CD14-positive monocyte (primary cell): ENCODE measurements around the gene SGCG. TPM values are rescaled to one million over a fixed set of nuclear protein-coding genes. Genes with fewer than 3 reads are reported as not detected.

Experiments
- DNase-seq, 3 donors: peaks; one replicate each; pipeline ENCODE4 v3.0.0-alpha.2; 2011 to 2022
- H2AFZ ChIP-seq: 2 replicates; pipeline ENCODE4 v1.6.0; 2012; ENCODE audit warnings: mild to moderate bottlenecking, low read depth, low read length, inconsistent platforms; ENCODE audit not compliant: insufficient read depth, poor library complexity, severe bottlenecking
- H3K27ac ChIP-seq, 2 donors: 1 replicate in 1 of 2; 2 replicates in 1 of 2; pipeline ENCODE4 v1.5.1; 2012 to 2013; ENCODE audit warnings: low read length in 2 of 2, control low read depth in 1 of 2, inconsistent platforms in 1 of 2, low read depth in 1 of 2, mild to moderate bottlenecking in 1 of 2
- H3K27me3 ChIP-seq, 2 donors: one replicate each; pipeline versions ENCODE4 v1.6.0 to v1.6.1; 2011 to 2013; ENCODE audit warnings: low read length in 2 of 2; ENCODE audit not compliant: control insufficient read depth in 2 of 2, insufficient read depth in 2 of 2
- H3K36me3 ChIP-seq, 2 donors: replicated peaks in 1 of 2; 1 replicate in 1 of 2; 2 replicates in 1 of 2; pipeline versions ENCODE4 v1.5.1 to v1.6.1; 2012 to 2013; ENCODE audit warnings: low read length in 2 of 2, control low read depth in 1 of 2, inconsistent platforms in 1 of 2, mild to moderate bottlenecking in 1 of 2; ENCODE audit not compliant: insufficient read depth in 2 of 2, control insufficient read depth in 1 of 2
- H3K4me1 ChIP-seq, 2 donors: 1 replicate in 1 of 2; 2 replicates in 1 of 2; pipeline versions ENCODE4 v1.5.1 to v1.6.1; 2012 to 2013; ENCODE audit warnings: low read length in 2 of 2, control low read depth in 1 of 2, inconsistent platforms in 1 of 2, mild to moderate bottlenecking in 1 of 2, moderate library complexity in 1 of 2; ENCODE audit not compliant: insufficient read depth in 2 of 2, control insufficient read depth in 1 of 2
- H3K4me2 ChIP-seq: replicated peaks from 2 replicates; pipeline ENCODE3; 2012; ENCODE audit warnings: low read length, moderate library complexity, mild to moderate bottlenecking; ENCODE audit not compliant: poor library complexity, severe bottlenecking; ENCODE audit errors: extremely low read depth
- H3K4me3 ChIP-seq, 3 experiments: fragments of 200-600 bp in 1 of 3; sonication (generic) in 1 of 3; replicated peaks in 1 of 3; 1 replicate in 2 of 3; 2 replicates in 1 of 3; pipeline ENCODE4 v1.5.1; 2011 to 2013; ENCODE audit warnings: low read length in 3 of 3, mild to moderate bottlenecking in 3 of 3, control low read depth in 2 of 3, low read depth in 2 of 3, inconsistent platforms in 1 of 3, moderate library complexity in 1 of 3
- H3K79me2 ChIP-seq: 2 replicates; pipeline ENCODE4 v1.6.0; 2012; ENCODE audit warnings: mild to moderate bottlenecking, control low read depth, inconsistent platforms, low read length, moderate library complexity; ENCODE audit not compliant: insufficient read depth
- H3K9ac ChIP-seq: 2 replicates; pipeline ENCODE4 v1.6.0; 2017; ENCODE audit warnings: low read length, mild to moderate bottlenecking; ENCODE audit not compliant: insufficient read depth, poor library complexity, severe bottlenecking
- H3K9me3 ChIP-seq, 2 donors: replicated peaks in 1 of 2; 1 replicate in 1 of 2; 2 replicates in 1 of 2; pipeline versions ENCODE4 v1.5.1 to v1.6.1; 2012 to 2013; ENCODE audit warnings: low read length in 2 of 2, control low read depth in 1 of 2; ENCODE audit not compliant: control insufficient read depth in 1 of 2, insufficient read depth in 1 of 2
- H4K20me1 ChIP-seq: 2 replicates; pipeline ENCODE4 v1.6.0; 2012; ENCODE audit warnings: mild to moderate bottlenecking, low read length, control low read depth, moderate library complexity; ENCODE audit not compliant: insufficient read depth
- H3K27ac Mint-ChIP-seq, 7 donors: one replicate each; pipeline ENCODE4 v1.8.0; 2020; ENCODE audit warnings: mild to moderate bottlenecking in 7 of 7, mixed read lengths in 7 of 7, moderate library complexity in 6 of 7, inconsistent platforms in 2 of 7
- H3K27me3 Mint-ChIP-seq, 3 donors: one replicate each; pipeline ENCODE4 v1.8.0; 2021 to 2022; ENCODE audit warnings: low read depth in 3 of 3, mild to moderate bottlenecking in 3 of 3, mixed read lengths in 3 of 3, moderate library complexity in 3 of 3, inconsistent platforms in 1 of 3
- H3K36me3 Mint-ChIP-seq, 2 donors: one replicate each; pipeline ENCODE4 v1.8.0; 2020; ENCODE audit warnings: mixed read lengths in 2 of 2, inconsistent platforms in 1 of 2, mild to moderate bottlenecking in 1 of 2
- H3K4me1 Mint-ChIP-seq: one replicate; pipeline ENCODE4 v1.8.0; 2020; ENCODE audit warnings: mild to moderate bottlenecking, mixed read lengths
- H3K4me3 Mint-ChIP-seq, 2 donors: one replicate each; pipeline ENCODE4 v1.8.0; 2020; ENCODE audit warnings: mild to moderate bottlenecking in 2 of 2, mixed read lengths in 2 of 2, moderate library complexity in 1 of 2
- H3K9me3 Mint-ChIP-seq, 7 donors: one replicate each; pipeline ENCODE4 v1.8.0; 2020 to 2022; ENCODE audit warnings: mixed read lengths in 7 of 7, mild to moderate bottlenecking in 6 of 7, moderate library complexity in 6 of 7, inconsistent platforms in 2 of 7
- CTCF ChIP-seq: fragments of 200-600 bp; IDR thresholded peaks from one replicate; pipeline ENCODE4 v1.8.0; 2022; ENCODE audit warnings: antibody characterized with exemption, mild to moderate bottlenecking
- WGBS: methylation state at CpG from one replicate; pipeline ENCODE4 v1.1.5; 2013; ENCODE audit warnings: missing lambda C conversion rate; ENCODE audit not compliant: insufficient coverage; 5-methylcytosine and 5-hydroxymethylcytosine counted together
- intact Hi-C, 2 donors: fragments of 100-400 bp; cut with micrococcal nuclease; formaldehyde crosslinking; loops; one replicate each; pipeline versions ENCODE4 v1.15.0 to v1.15.1; 2023
- polyA plus RNA-seq, 3 donors: library from polyadenylated mRNA; depleted of rRNA in 1 of 3; unstranded in 2 of 3; stranded (reverse) in 1 of 3; fragments of 300-500 nt in 2 of 3; fragments of >200 nt in 1 of 3; fragmentation: Illumina TruSeq in 2 of 3; gene quantifications; 1 replicate in 2 of 3; 2 replicates in 1 of 3; pipeline ENCODE4 v1.2.3, GENCODE V29; 2012 to 2021

The SGCG gene
- polyA plus RNA-seq, 3 donors: not detected

GRCh38 chr13:23159760-23160637, 20.8 kb upstream of the SGCG start:
- WGBS: under 1% methylated on average over 75 of the region's 79 CpGs
- intact Hi-C loops: no loop called here
- Histone ChIP-seq H3K36me3 (no peaks in the 10 kb centered on the region), H3K4me2 (peak overlapping the region; percentile 65), H3K9ac (no peak overlapping the region), H3K9me3 (peaks cover 0 to 9% of the 10 kb centered on the region in 2 donors), H3K79me2 (no peaks in the 10 kb centered on the region), H3K27me3 (peaks cover 26 to 37% of the 10 kb centered on the region in 2 donors), H3K27ac (no peak overlapping the region), H3K4me1 (peaks cover 0 to 16% of the 10 kb centered on the region in 2 donors), H3K4me3 (peak overlapping the region in 1 of 3 experiments; percentile 62), H4K20me1 (no peaks in the 10 kb centered on the region), H2AFZ (peak overlapping the region; percentile 53)
- peak overlapping the region; percentile 59 to 91 for H3K4me3 Mint-ChIP-seq
- H3K27ac Mint-ChIP-seq: no peak overlapping the region
- H3K27me3 Mint-ChIP-seq: peaks cover 25 to 35% (median 33%) of the 10 kb centered on the region in 3 donors
- H3K4me1 Mint-ChIP-seq: peaks cover 17% of the 10 kb centered on the region
- no peaks in the 10 kb centered on the region for H3K36me3 Mint-ChIP-seq
- TF ChIP-seq CTCF: no peak
- no peak for DNase-seq
- peaks cover 2 to 31% (median 13%) of the 10 kb centered on the region in 7 donors for H3K9me3 Mint-ChIP-seq

GRCh38 chr13:23160638-23161480, 19.9 kb upstream of the SGCG start:
- no peaks in the 10 kb centered on the region for H4K20me1 ChIP-seq
- H2AFZ ChIP-seq: no peak overlapping the region
- intact Hi-C loops: no loop called here
- peak overlapping the region in 1 of 3 experiments; percentile 62 for H3K4me3 ChIP-seq
- peaks cover 0 to 16% of the 10 kb centered on the region in 2 donors for H3K4me1 ChIP-seq
- peak overlapping the region in 1 of 2 donors; percentile 81 for H3K4me3 Mint-ChIP-seq
- peaks cover 25 to 33% (median 31%) of the 10 kb centered on the region in 3 donors for H3K27me3 Mint-ChIP-seq
- H3K9me3 ChIP-seq: peaks cover 0 to 9% of the 10 kb centered on the region in 2 donors
- H3K36me3 ChIP-seq: no peaks in the 10 kb centered on the region
- H3K4me1 Mint-ChIP-seq: peaks cover 13% of the 10 kb centered on the region
- no peak for TF ChIP-seq CTCF
- H3K79me2 ChIP-seq: no peaks in the 10 kb centered on the region
- no peak for DNase-seq
- peaks cover 26 to 37% of the 10 kb centered on the region in 2 donors for H3K27me3 ChIP-seq
- H3K9ac ChIP-seq: no peak overlapping the region
- peak overlapping the region in 1 of 7 donors; percentile 38 for H3K27ac Mint-ChIP-seq
- WGBS: 38% methylated on average over 9 of the region's 19 CpGs
- no peak overlapping the region for H3K27ac ChIP-seq
- peaks cover 2 to 30% (median 13%) of the 10 kb centered on the region in 7 donors for H3K9me3 Mint-ChIP-seq
- H3K36me3 Mint-ChIP-seq: no peaks in the 10 kb centered on the region
- H3K4me2 ChIP-seq: peak overlapping the region; percentile 65
